RKO (cell line): Measurements from ENCODE around the gene HAVCR2.

Source experiments
- DNase-seq: peaks from one replicate; pipeline ENCODE4 v3.0.0-alpha.2; 2016; ENCODE audit warnings: low spot score

HAVCR2 gene

GRCh38 chr5:157108976-157109375 lies at the start of gene HAVCR2:
HAVCR2 (minus strand) TSS chr5:157109044; CDS start chr5:157108983, 61 bp downstream.
- DNase-seq = no peak

GRCh38 chr5:157157293-157157891 lies 48.5 kb upstream of the HAVCR2 start:
- no peak for DNase-seq

GRCh38 chr5:157155297-157155696 lies 46.5 kb upstream of the HAVCR2 start:
- no peak for DNase-seq

GRCh38 chr5:157150995-157151394 lies 42.2 kb upstream of the HAVCR2 start:
- DNase-seq = no peak

GRCh38 chr5:157148734-157149615 lies 40.1 kb upstream of the HAVCR2 start:
- peak; percentile 75 for DNase-seq

- DNase-seq = peak; percentile 15
These were observed 34.5 kb upstream of the HAVCR2 start for GRCh38 chr5:157143127-157143971.

GRCh38 chr5:157142317-157143126 lies 33.7 kb upstream of the HAVCR2 start, which contains the start of gene MED7:
MED7 (minus strand) TSS chr5:157142865; CDS start chr5:157139431, 3,434 bp downstream.
- peak; percentile 99 for DNase-seq

- no peak for DNase-seq
These were observed 28.8 kb upstream of the HAVCR2 start for GRCh38 chr5:157137691-157138090.

- no peak for DNase-seq
These were observed 23.4 kb upstream of the HAVCR2 start for GRCh38 chr5:157132281-157132612.

GRCh38 chr5:157130925-157131324 lies 22.1 kb upstream of the HAVCR2 start:
- DNase-seq = no peak

- DNase-seq = no peak
These were observed 12.9 kb upstream of the HAVCR2 start for GRCh38 chr5:157121709-157122108.

GRCh38 chr5:157120102-157120501 lies 11.3 kb upstream of the HAVCR2 start:
- no peak for DNase-seq

- DNase-seq = no peak
These were observed 7.7 kb upstream of the HAVCR2 start for GRCh38 chr5:157116483-157116954.

GRCh38 chr5:157115502-157115901 lies 6.7 kb upstream of the HAVCR2 start:
- DNase-seq = no peak

- DNase-seq = no peak
These were observed 6.2 kb upstream of the HAVCR2 start for GRCh38 chr5:157115012-157115411.

- no peak for DNase-seq
These were observed 4.2 kb upstream of the HAVCR2 start for GRCh38 chr5:157113002-157113401.

- no peak for DNase-seq
These were observed 900 bp upstream of the HAVCR2 start for GRCh38 chr5:157109744-157110143.

GRCh38 chr5:157107508-157107907 lies 1.3 kb downstream of the HAVCR2 start:
- no peak for DNase-seq

GRCh38 chr5:157106630-157107461 lies 2.0 kb downstream of the HAVCR2 start:
- DNase-seq = no peak

- DNase-seq = peak; percentile 76
These were observed 8.6 kb downstream of the HAVCR2 start for GRCh38 chr5:157100140-157100679.
